K562 (cell line): ENCODE results near the gene FES. TPM values are rescaled to one million over a fixed set of nuclear protein-coding genes. Genes with fewer than 3 reads are reported as not detected.

Source experiments
- CAMTA2 ChIP-seq: fragments of 250-450 bp; sonication (Bioruptor Pico); conservative IDR thresholded peaks from 2 replicates; pipeline ENCODE4 v1.5.1; 2022
- CBX1 ChIP-seq: sonication (generic); IDR thresholded peaks from 2 replicates; pipeline ENCODE4 v1.6.1; 2016; ENCODE audit warnings: antibody characterized with exemption, low read depth, mild to moderate bottlenecking
- CEBPG ChIP-seq, 3 experiments: fragments of 200-800 bp in 1 of 3; sonication (Bioruptor generic) in 1 of 3; sonication (generic) in 1 of 3; formaldehyde crosslinking in 1 of 3; IDR thresholded peaks in 2 of 3; conservative IDR thresholded peaks in 1 of 3; 2 replicates each; pipeline versions ENCODE4 v1.6.1 to v1.8.0; 2016 to 2022; ENCODE audit warnings: missing compliant biosample characterization in 2 of 3, missing genetic modification characterization in 2 of 3, mild to moderate bottlenecking in 1 of 3, missing genetic modification reagents in 1 of 3
- CHCHD3 ChIP-seq: fragments of 250-450 bp; sonication (Bioruptor Pico); IDR thresholded peaks from 2 replicates; pipeline ENCODE4 v2.1.2; 2022; ENCODE audit warnings: mild to moderate bottlenecking
- CREBBP ChIP-seq: IDR thresholded peaks from one replicate; pipeline ENCODE4 v1.6.1; 2012; ENCODE audit warnings: low read depth, mild to moderate bottlenecking, control low read depth, inconsistent platforms, low read length
- GABPB1 ChIP-seq: sonication (generic); formaldehyde crosslinking; IDR thresholded peaks from 2 replicates; pipeline ENCODE4 v1.8.0; 2022; ENCODE audit warnings: mild to moderate bottlenecking, missing genetic modification reagents
- GATAD2B ChIP-seq: fragments of 450-650 bp; IDR thresholded peaks from 2 replicates; pipeline ENCODE4 v1.6.1; 2017; ENCODE audit warnings: mild to moderate bottlenecking, borderline replicate concordance
- HMG20B ChIP-seq: fragments of 250-450 bp; sonication (Bioruptor Pico); IDR thresholded peaks from 2 replicates; pipeline ENCODE4 v1.5.0; 2021; ENCODE audit warnings: mild to moderate bottlenecking
- HSF4 ChIP-seq: fragments of 250-450 bp; sonication (Bioruptor Pico); IDR thresholded peaks from 2 replicates; pipeline ENCODE4 v2.1.2; 2022; ENCODE audit warnings: mild to moderate bottlenecking, moderate library complexity, borderline replicate concordance
- JUND ChIP-seq, 2 experiments: IDR thresholded peaks; 2 replicates in 1 of 2; 3 replicates in 1 of 2; pipeline ENCODE4 v1.6.1; 2011; ENCODE audit warnings: borderline replicate concordance in 2 of 2, low read depth in 2 of 2, low read length in 2 of 2, improper control_type of control experiment in 1 of 2, missing biosample characterization in 1 of 2, missing genetic modification characterization in 1 of 2, missing genetic modification reagents in 1 of 2
- POLR2A ChIP-seq: fragments of 450-650 bp; conservative IDR thresholded peaks from 2 replicates; pipeline ENCODE4 v1.6.1; 2016
- POLR3G ChIP-seq: IDR thresholded peaks from 2 replicates; pipeline ENCODE4 v1.6.1; 2011; ENCODE audit not compliant: insufficient read length, insufficient replicate concordance; ENCODE audit errors: extremely low read depth
- PRPF4 ChIP-seq: fragments of 200-400 bp; formaldehyde crosslinking; IDR thresholded peaks from one replicate; pipeline ENCODE4 v1.6.1; 2017; ENCODE audit warnings: low read length, low read depth, mild to moderate bottlenecking; ENCODE audit not compliant: insufficient read depth, poor library complexity, severe bottlenecking
- ZNF165 ChIP-seq: fragments of 250-450 bp; sonication (Bioruptor Pico); IDR thresholded peaks from 2 replicates; pipeline ENCODE4 v1.4.0; 2020; ENCODE audit warnings: borderline replicate concordance
- ZNF347 ChIP-seq: fragments of 450-650 bp; formaldehyde crosslinking; IDR thresholded peaks from 2 replicates; pipeline ENCODE4 v1.4.0; 2020; ENCODE audit warnings: low read depth, mild to moderate bottlenecking, moderate library complexity
- ZNF589 ChIP-seq: fragments of 200-800 bp; sonication (Bioruptor generic); IDR thresholded peaks from 2 replicates; pipeline ENCODE4 v1.6.1; 2016; ENCODE audit warnings: low read depth, missing genetic modification characterization, missing compliant biosample characterization
- ZNF79 ChIP-seq: fragments of 250-450 bp; sonication (Bioruptor Pico); IDR thresholded peaks from 2 replicates; pipeline ENCODE4 v1.4.0; 2020; ENCODE audit warnings: low read depth, mild to moderate bottlenecking, moderate library complexity
- polyA plus RNA-seq, 8 experiments: library from polyadenylated mRNA; depleted of rRNA in 4 of 8; stranded (reverse) in 5 of 8; unstranded in 3 of 8; fragments of >200 nt; fragmentation: Nextera tagmentation in 2 of 8; fragmentation: Illumina TruSeq in 1 of 8; extraction: Ambion mirVana in 2 of 8; extraction: Trizol in 1 of 8; gene quantifications; 2 replicates each; pipeline versions ENCODE4 v1.2.1 to v1.2.3, GENCODE V29; 2011 to 2014; ENCODE audit warnings: inconsistent platforms in 1 of 8, missing spikeins in 1 of 8
- total RNA-seq, 7 experiments: library from RNA; depleted of rRNA in 6 of 7; stranded (reverse); fragments of >200 nt in 6 of 7; fragmentation: Illumina TruSeq in 2 of 7; extraction: Trizol in 2 of 7; gene quantifications; 2 replicates each; pipeline versions ENCODE4 v1.2.1 to v1.2.3, GENCODE V29; 2011 to 2021; ENCODE audit warnings: low replicate concordance in 1 of 7
- TF ChIP-seq, protein P1 (sequence below): fragments of 450-650 bp; formaldehyde crosslinking; IDR thresholded peaks from 2 replicates; pipeline ENCODE4 v1.4.0; 2022; ENCODE audit warnings: missing genetic modification characterization
- TF ChIP-seq, protein P2 (sequence below): IDR thresholded peaks from 3 replicates; pipeline ENCODE4 v1.6.1; 2011; ENCODE audit warnings: borderline replicate concordance, mild to moderate bottlenecking, moderate library complexity; ENCODE audit not compliant: insufficient read length; ENCODE audit errors: extremely low read depth
- TF ChIP-seq, protein P3 (sequence below): fragments of 250-450 bp; sonication (Bioruptor Pico); IDR thresholded peaks from 2 replicates; pipeline ENCODE4 v1.8.0; 2022; ENCODE audit warnings: inconsistent platforms

The FES gene
- total and polyA plus RNA-seq, 9 of the 15 experiments (the other 6 are each of a cell fraction or from before 2014, with no cell fraction given) = 0.38 to 2.6 (median 0.82) TPM

DNA sequence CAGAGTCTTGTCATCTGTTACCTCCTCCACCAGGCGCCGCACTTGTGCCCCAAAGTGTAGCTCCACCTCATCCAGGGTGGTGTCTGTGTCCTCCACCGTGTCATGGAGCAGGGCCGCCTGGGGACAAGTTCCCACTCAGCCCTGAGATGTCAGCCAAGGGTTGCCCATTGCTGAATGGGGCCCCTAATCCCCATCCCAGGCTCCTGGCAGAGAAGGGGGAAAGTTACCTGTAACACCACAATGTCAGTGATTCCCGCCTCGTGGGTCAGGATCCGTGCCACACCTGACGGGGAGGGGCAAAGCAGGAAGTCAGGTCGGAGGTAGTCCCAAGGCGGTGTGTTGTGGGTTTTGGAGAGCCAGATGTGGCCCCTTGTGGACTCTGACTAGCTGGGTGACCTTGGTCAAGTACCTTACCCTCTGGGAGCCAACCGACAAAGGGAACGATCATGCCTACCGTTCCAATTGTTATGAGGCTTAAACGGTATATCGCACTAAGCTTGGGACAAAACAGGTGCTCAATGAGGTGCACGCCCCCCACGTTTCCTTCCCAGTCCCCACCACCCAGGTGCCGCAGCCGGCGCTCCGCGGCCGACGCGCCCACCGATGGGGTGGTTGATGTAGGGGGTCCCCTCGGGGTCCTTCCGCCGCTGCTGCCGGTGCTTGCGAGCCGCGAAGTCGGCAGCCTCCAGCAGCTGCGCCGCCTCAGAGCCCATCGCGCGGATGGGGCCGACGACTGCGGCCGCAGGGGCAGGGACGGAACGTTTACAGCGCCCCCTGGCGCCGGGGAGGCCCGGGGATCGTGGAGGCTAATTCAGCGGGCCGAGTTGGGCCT is 47.7 kb downstream of the FES start, which contains the start of gene HDDC3 (continued):
- no peak; the same call in 1 of the 2 replicates for TF ChIP-seq GATAD2B
- TF ChIP-seq ZNF165 (CRISPR knock-in tag) = 0 out of 2 replicates have a peak, but pooled peaks have one; percentile 7
- TF ChIP-seq CHCHD3 = no peak
- TF ChIP-seq CREBBP = no peak
- TF ChIP-seq, protein P1, sequence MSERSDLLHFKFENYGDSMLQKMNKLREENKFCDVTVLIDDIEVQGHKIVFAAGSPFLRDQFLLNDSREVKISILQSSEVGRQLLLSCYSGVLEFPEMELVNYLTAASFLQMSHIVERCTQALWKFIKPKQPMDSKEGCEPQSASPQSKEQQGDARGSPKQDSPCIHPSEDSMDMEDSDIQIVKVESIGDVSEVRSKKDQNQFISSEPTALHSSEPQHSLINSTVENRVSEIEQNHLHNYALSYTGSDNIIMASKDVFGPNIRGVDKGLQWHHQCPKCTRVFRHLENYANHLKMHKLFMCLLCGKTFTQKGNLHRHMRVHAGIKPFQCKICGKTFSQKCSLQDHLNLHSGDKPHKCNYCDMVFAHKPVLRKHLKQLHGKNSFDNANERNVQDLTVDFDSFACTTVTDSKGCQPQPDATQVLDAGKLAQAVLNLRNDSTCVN (CRISPR knock-in tag) = 0 out of 2 replicates have a peak, but pooled peaks have one; percentile 63
- no peak; the same call in 1 of the 2 replicates for TF ChIP-seq CBX1
- TF ChIP-seq, protein P2, sequence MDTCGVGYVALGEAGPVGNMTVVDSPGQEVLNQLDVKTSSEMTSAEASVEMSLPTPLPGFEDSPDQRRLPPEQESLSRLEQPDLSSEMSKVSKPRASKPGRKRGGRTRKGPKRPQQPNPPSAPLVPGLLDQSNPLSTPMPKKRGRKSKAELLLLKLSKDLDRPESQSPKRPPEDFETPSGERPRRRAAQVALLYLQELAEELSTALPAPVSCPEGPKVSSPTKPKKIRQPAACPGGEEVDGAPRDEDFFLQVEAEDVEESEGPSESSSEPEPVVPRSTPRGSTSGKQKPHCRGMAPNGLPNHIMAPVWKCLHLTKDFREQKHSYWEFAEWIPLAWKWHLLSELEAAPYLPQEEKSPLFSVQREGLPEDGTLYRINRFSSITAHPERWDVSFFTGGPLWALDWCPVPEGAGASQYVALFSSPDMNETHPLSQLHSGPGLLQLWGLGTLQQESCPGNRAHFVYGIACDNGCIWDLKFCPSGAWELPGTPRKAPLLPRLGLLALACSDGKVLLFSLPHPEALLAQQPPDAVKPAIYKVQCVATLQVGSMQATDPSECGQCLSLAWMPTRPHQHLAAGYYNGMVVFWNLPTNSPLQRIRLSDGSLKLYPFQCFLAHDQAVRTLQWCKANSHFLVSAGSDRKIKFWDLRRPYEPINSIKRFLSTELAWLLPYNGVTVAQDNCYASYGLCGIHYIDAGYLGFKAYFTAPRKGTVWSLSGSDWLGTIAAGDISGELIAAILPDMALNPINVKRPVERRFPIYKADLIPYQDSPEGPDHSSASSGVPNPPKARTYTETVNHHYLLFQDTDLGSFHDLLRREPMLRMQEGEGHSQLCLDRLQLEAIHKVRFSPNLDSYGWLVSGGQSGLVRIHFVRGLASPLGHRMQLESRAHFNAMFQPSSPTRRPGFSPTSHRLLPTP = no peak
- 0 out of 2 replicates have a peak, but pooled peaks have one; percentile 41 for TF ChIP-seq HSF4 (CRISPR knock-in tag)
- TF ChIP-seq ZNF589 (CRISPR knock-in tag) = 0 out of 2 replicates have a peak, but pooled peaks have one; percentile 17
- TF ChIP-seq ZNF79 (CRISPR knock-in tag) = no peak
- TF ChIP-seq GABPB1 (CRISPR knock-in tag) = peak; percentile 60; the same call in 1 of the 2 replicates
- no peak for TF ChIP-seq CAMTA2 (CRISPR knock-in tag)
- TF ChIP-seq HMG20B (CRISPR knock-in tag) = no peak
- TF ChIP-seq JUND (IDR thresholded peaks at IDR 0.05; ENCODE audit: borderline replicate concordance, low read depth, low read length) = peak; percentile 66
- TF ChIP-seq JUND (tag; IDR thresholded peaks at IDR 0.05; ENCODE audit: borderline replicate concordance, low read depth, low read length) = peak; percentile 41; the same call in 1 of the 3 replicates
- no peak for TF ChIP-seq ZNF347
- peak; percentile 89 for TF ChIP-seq POLR2A
- no peak; the same call in 1 of the 2 replicates for TF ChIP-seq CEBPG (CRISPR knock-in tag; IDR thresholded peaks at IDR 0.05)
- no peak for TF ChIP-seq CEBPG (tag; conservative IDR thresholded peaks at IDR 0.05 in 1 of 2, IDR thresholded peaks at IDR 0.05 in 1 of 2)
- no peak for TF ChIP-seq PRPF4
- no peak for TF ChIP-seq POLR3G
- TF ChIP-seq, protein P3, sequence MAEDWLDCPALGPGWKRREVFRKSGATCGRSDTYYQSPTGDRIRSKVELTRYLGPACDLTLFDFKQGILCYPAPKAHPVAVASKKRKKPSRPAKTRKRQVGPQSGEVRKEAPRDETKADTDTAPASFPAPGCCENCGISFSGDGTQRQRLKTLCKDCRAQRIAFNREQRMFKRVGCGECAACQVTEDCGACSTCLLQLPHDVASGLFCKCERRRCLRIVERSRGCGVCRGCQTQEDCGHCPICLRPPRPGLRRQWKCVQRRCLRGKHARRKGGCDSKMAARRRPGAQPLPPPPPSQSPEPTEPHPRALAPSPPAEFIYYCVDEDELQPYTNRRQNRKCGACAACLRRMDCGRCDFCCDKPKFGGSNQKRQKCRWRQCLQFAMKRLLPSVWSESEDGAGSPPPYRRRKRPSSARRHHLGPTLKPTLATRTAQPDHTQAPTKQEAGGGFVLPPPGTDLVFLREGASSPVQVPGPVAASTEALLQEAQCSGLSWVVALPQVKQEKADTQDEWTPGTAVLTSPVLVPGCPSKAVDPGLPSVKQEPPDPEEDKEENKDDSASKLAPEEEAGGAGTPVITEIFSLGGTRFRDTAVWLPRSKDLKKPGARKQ = no peak
